H1 (cell line): ENCODE measurements around the gene EIF2A. TPM values are rescaled to one million over a fixed set of nuclear protein-coding genes. Genes with fewer than 3 reads are reported as not detected.

ENCODE experiments used
- CTCF ChIA-PET: fragments of 300-600 bp; sonication (Branson Sonifier 250); formaldehyde crosslinking; loops from one replicate; lab custom pipeline; 2021; ENCODE audit not compliant: partially characterized antibody; lab: Charles Lee
- POLR2A ChIA-PET: fragments of 300-600 bp; sonication (Branson Sonifier 250); formaldehyde crosslinking; loops from one replicate; lab custom pipeline; 2021; ENCODE audit warnings: inconsistent platforms; ENCODE audit not compliant: partially characterized antibody; lab: Charles Lee
- DNase-seq, 2 experiments: peaks; one replicate each; pipeline versions ENCODE4 v3.0.0 to v3.0.0-alpha.2; 2010 to 2022; ENCODE audit warnings: low spot score in 2 of 2, low read depth in 1 of 2, mixed read lengths in 1 of 2
- FAIRE-seq: peaks from 2 replicates; lab custom pipeline; 2011; peaks lifted over from hg19 to GRCh38; lab: Jason Lieb, UNC
- H2AFZ ChIP-seq: 2 replicates; pipeline ENCODE4 v1.8.1; 2012; ENCODE audit warnings: low read length, inconsistent platforms
- H2AK5ac ChIP-seq: 2 replicates; pipeline ENCODE4 v1.6.1; 2013; ENCODE audit warnings: low read depth, low read length
- H2BK120ac ChIP-seq: replicated peaks from 2 replicates; pipeline ENCODE3; 2013; ENCODE audit warnings: low read depth, low read length, inconsistent platforms
- H2BK12ac ChIP-seq: 2 replicates; pipeline ENCODE4 v1.6.1; 2013; ENCODE audit warnings: low read depth, low read length
- H2BK15ac ChIP-seq: 2 replicates; pipeline ENCODE4 v1.6.1; 2013; ENCODE audit warnings: low read length
- H2BK20ac ChIP-seq: 2 replicates; pipeline ENCODE4 v1.6.1; 2013; ENCODE audit warnings: low read length
- H2BK5ac ChIP-seq: 2 replicates; pipeline ENCODE4 v1.6.1; 2013; ENCODE audit warnings: low read depth, low read length
- H3K14ac ChIP-seq: 2 replicates; pipeline ENCODE4 v1.6.1; 2013; ENCODE audit warnings: inconsistent platforms; ENCODE audit not compliant: insufficient read length
- H3K18ac ChIP-seq: 2 replicates; pipeline ENCODE4 v1.6.1; 2013; ENCODE audit warnings: low read length; ENCODE audit errors: extremely low read depth
- H3K23ac ChIP-seq: 2 replicates; pipeline ENCODE4 v1.6.1; 2013; ENCODE audit warnings: inconsistent platforms; ENCODE audit not compliant: insufficient read length
- H3K23me2 ChIP-seq: 2 replicates; pipeline ENCODE4 v1.6.1; 2013; ENCODE audit warnings: low read depth, low read length
- H3K27ac ChIP-seq: 2 replicates; pipeline ENCODE4 v1.6.1; 2011; ENCODE audit warnings: low read depth, low read length, inconsistent platforms
- H3K27me3 ChIP-seq, 4 experiments: replicated peaks in 1 of 4; 1 replicate in 1 of 4; 2 replicates in 3 of 4; pipeline versions ENCODE4 v1.6.1 to v1.8.1; 2011 to 2013; ENCODE audit warnings: low read length in 3 of 4, mild to moderate bottlenecking in 3 of 4, inconsistent platforms in 2 of 4, mixed read lengths in 2 of 4, moderate library complexity in 1 of 4; ENCODE audit not compliant: control insufficient read depth in 3 of 4, insufficient read depth in 3 of 4; ENCODE audit errors: extremely low read depth in 1 of 4
- H3K36me3 ChIP-seq, 4 experiments: 2 replicates each; pipeline versions ENCODE4 v1.6.1 to v1.8.1; 2011 to 2013; ENCODE audit warnings: mild to moderate bottlenecking in 4 of 4, low read length in 3 of 4, moderate library complexity in 2 of 4, control low read depth in 1 of 4, inconsistent platforms in 1 of 4; ENCODE audit not compliant: insufficient read depth in 4 of 4, control insufficient read depth in 2 of 4
- H3K4ac ChIP-seq: replicated peaks from 2 replicates; pipeline ENCODE3; 2013; ENCODE audit warnings: low read length, low read depth, mixed read lengths, inconsistent platforms; ENCODE audit not compliant: insufficient read length
- H3K4me1 ChIP-seq, 4 experiments: replicated peaks in 1 of 4; 1 replicate in 1 of 4; 2 replicates in 3 of 4; pipeline versions ENCODE4 v1.6.1 to v1.8.1; 2011 to 2013; ENCODE audit warnings: low read length in 3 of 4, inconsistent platforms in 2 of 4, mixed read lengths in 1 of 4; ENCODE audit not compliant: insufficient read depth in 4 of 4, control insufficient read depth in 3 of 4
- H3K4me2 ChIP-seq, 2 experiments: 2 replicates each; pipeline versions ENCODE4 v1.6.1 to v1.8.1; 2011 to 2013; ENCODE audit warnings: low read depth in 2 of 2, low read length in 2 of 2, control low read depth in 1 of 2, inconsistent platforms in 1 of 2, mild to moderate bottlenecking in 1 of 2; ENCODE audit not compliant: insufficient read depth in 1 of 2
- H3K4me3 ChIP-seq, 4 experiments: fragments of 200-600, 300-600 bp in 1 of 4; sonication (generic), shearing (Covaris generic), sonication (Bioruptor Twin) in 1 of 4; 2 replicates each; pipeline versions ENCODE4 v1.5.1 to v1.8.1; 2011 to 2016; ENCODE audit warnings: low read length in 4 of 4, low read depth in 3 of 4, control low read depth in 2 of 4, inconsistent platforms in 2 of 4, mild to moderate bottlenecking in 2 of 4, mixed read lengths in 1 of 4, moderate library complexity in 1 of 4; ENCODE audit not compliant: insufficient read depth in 2 of 4; ENCODE audit errors: extremely low read depth in 1 of 4
- H3K56ac ChIP-seq: replicated peaks from 2 replicates; pipeline ENCODE3; 2013; ENCODE audit warnings: low read depth, mild to moderate bottlenecking, mixed read lengths, low read length, inconsistent platforms; ENCODE audit not compliant: insufficient read length
- H3K79me1 ChIP-seq: 2 replicates; pipeline ENCODE4 v1.6.1; 2013; ENCODE audit warnings: low read depth, low read length, control low read depth
- H3K79me2 ChIP-seq, 2 experiments: 2 replicates each; pipeline versions ENCODE4 v1.6.1 to v1.8.1; 2012 to 2013; ENCODE audit warnings: low read length in 2 of 2, mild to moderate bottlenecking in 2 of 2, inconsistent platforms in 1 of 2; ENCODE audit not compliant: insufficient read depth in 2 of 2, control insufficient read depth in 1 of 2
- H3K9ac ChIP-seq, 4 experiments: replicated peaks in 1 of 4; 1 replicate in 1 of 4; 2 replicates in 3 of 4; pipeline versions ENCODE4 v1.6.1 to v1.8.1; 2011 to 2013; ENCODE audit warnings: low read depth in 3 of 4, low read length in 3 of 4, control low read depth in 2 of 4, mild to moderate bottlenecking in 2 of 4, moderate library complexity in 2 of 4, inconsistent platforms in 1 of 4; ENCODE audit errors: extremely low read depth in 1 of 4
- H3K9me3 ChIP-seq, 2 experiments: 2 replicates each; pipeline versions ENCODE4 v1.6.1 to v1.8.1; 2012 to 2013; ENCODE audit warnings: mild to moderate bottlenecking in 2 of 2, moderate library complexity in 2 of 2, control low read depth in 1 of 2, inconsistent platforms in 1 of 2, low read depth in 1 of 2, low read length in 1 of 2, mixed read lengths in 1 of 2; ENCODE audit not compliant: insufficient read depth in 2 of 2
- H4K20me1 ChIP-seq, 2 experiments: replicated peaks in 1 of 2; 2 replicates each; pipeline versions ENCODE3 to v1.8.1; 2011 to 2013; ENCODE audit warnings: inconsistent platforms in 2 of 2, low read length in 2 of 2, mild to moderate bottlenecking in 1 of 2; ENCODE audit not compliant: insufficient read depth in 2 of 2, control insufficient read depth in 1 of 2
- H4K5ac ChIP-seq: 2 replicates; pipeline ENCODE4 v1.6.1; 2013; ENCODE audit warnings: low read length, low read depth, mixed read lengths, inconsistent platforms; ENCODE audit not compliant: insufficient read length
- H4K8ac ChIP-seq: 2 replicates; pipeline ENCODE4 v1.8.0; 2013; ENCODE audit warnings: mild to moderate bottlenecking, moderate library complexity, low read length, inconsistent platforms; ENCODE audit not compliant: insufficient read depth; ENCODE audit errors: extremely low read depth
- H4K91ac ChIP-seq: replicated peaks from 2 replicates; pipeline ENCODE3; 2013; ENCODE audit warnings: low read length, mixed read lengths, inconsistent platforms; ENCODE audit not compliant: insufficient read length
- CBX8 ChIP-seq: fragments of 300-800, 300-1000 bp; sonication (generic); IDR thresholded peaks from 2 replicates; pipeline ENCODE4 v1.7.1; 2016; ENCODE audit warnings: low read depth, low read length, borderline replicate concordance
- CHD1 ChIP-seq: IDR thresholded peaks from 2 replicates; pipeline ENCODE4 v1.6.1; 2012; ENCODE audit warnings: low read depth, low read length, improper control_type of control experiment
- JUN ChIP-seq: IDR thresholded peaks from 2 replicates; pipeline ENCODE4 v1.6.1; 2011; ENCODE audit warnings: low read depth, mild to moderate bottlenecking, improper control_type of control experiment, low read length
- RBBP5 ChIP-seq: IDR thresholded peaks from 2 replicates; pipeline ENCODE4 v1.7.1; 2012; ENCODE audit warnings: low read depth, mild to moderate bottlenecking, inconsistent platforms, low read length, moderate library complexity, borderline replicate concordance
- RNF2 ChIP-seq: fragments of 200-900, 300-1000 bp; sonication (generic); IDR thresholded peaks from 2 replicates; pipeline ENCODE4 v1.7.1; 2016; ENCODE audit warnings: borderline replicate concordance, low read depth, mild to moderate bottlenecking, antibody characterized with exemption, low read length; ENCODE audit not compliant: poor library complexity, severe bottlenecking; ENCODE audit errors: missing control alignments
- SAP30 ChIP-seq: fragments of 300-600 bp; sonication (generic); IDR thresholded peaks from 2 replicates; pipeline ENCODE4 v1.7.1; 2012; ENCODE audit warnings: low read length, moderate library complexity, mild to moderate bottlenecking, inconsistent platforms; ENCODE audit not compliant: insufficient read depth, insufficient replicate concordance
- SIN3A ChIP-seq, 2 experiments: IDR thresholded peaks in 1 of 2; conservative IDR thresholded peaks in 1 of 2; 2 replicates each; pipeline ENCODE4 v1.6.1; 2011 to 2012; ENCODE audit warnings: low read length in 2 of 2, improper control_type of control experiment in 1 of 2, low read depth in 1 of 2, mild to moderate bottlenecking in 1 of 2
- TAF1 ChIP-seq: IDR thresholded peaks from 2 replicates; pipeline ENCODE4 v1.6.1; 2011; ENCODE audit warnings: mild to moderate bottlenecking, low read depth, low read length
- polyA plus RNA-seq, 7 experiments: library from polyadenylated mRNA; depleted of rRNA in 3 of 7; stranded (reverse) in 5 of 7; unstranded in 2 of 7; fragments of >200 nt in 5 of 7; fragments of 200-250 nt in 2 of 7; gene quantifications; 1 replicate in 5 of 7; 2 replicates in 1 of 7; 4 replicates in 1 of 7; pipeline versions ENCODE4 v1.2.1 to v1.2.3, GENCODE V29; 2011 to 2013; ENCODE audit warnings: missing spikeins in 2 of 7, mixed read lengths in 2 of 7
- total RNA-seq: library from RNA; stranded (reverse); fragmentation: NEBNext Ultra II Directional; extraction: Animal tissue kit (Norgen Biotek cat#: 25700); gene quantifications from 2 replicates; pipeline ENCODE4 v1.2.1, GENCODE V29; 2021

The EIF2A gene
- total and polyA plus RNA-seq, 2 of the 8 experiments (the other 6 are each of a cell fraction or from before 2014, with no cell fraction given): 59.3 to 91.6 TPM

GRCh38 chr3:150508401-150508800, 38.2 kb upstream of the EIF2A start:
- CTCF ChIA-PET: no interaction called here
- FAIRE-seq (no peak), DNase-seq (no peak)
- TF ChIP-seq TAF1 (no peak), SIN3A (conservative IDR thresholded peaks at IDR 0.05 in 1 of 2, IDR thresholded peaks at IDR 0.05 in 1 of 2; ENCODE audit: low read depth in 1 of 2, low read length in 2 of 2) (no peak), CHD1 (no peak), SAP30 (no peak), RBBP5 (no peak), CBX8 (no peak), RNF2 (no peak), JUN (no peak)

More at GRCh38 chr3:150508401-150508800, 38.2 kb upstream of the EIF2A start:
- Histone ChIP-seq H2BK5ac (no peak overlapping the region), H3K9ac (no peak overlapping the region), H3K36me3 (no peaks in the 10 kb centered on the region), H3K79me2 (no peaks in the 10 kb centered on the region), H3K4ac (no peak overlapping the region), H2AFZ (no peak overlapping the region), H3K9me3 (no peaks in the 10 kb centered on the region), H4K5ac (no peak overlapping the region), H4K91ac (no peak overlapping the region), H2BK20ac (no peak overlapping the region), H3K23me2 (no peaks in the 10 kb centered on the region), H2BK15ac (no peak overlapping the region), H2AK5ac (no peak overlapping the region), H3K4me1 (peaks cover 0 to 7% (median 0%) of the 10 kb centered on the region in 4 experiments; a peak in 1 of 7 replicates), H4K20me1 (no peaks in the 10 kb centered on the region), H3K14ac (no peak overlapping the region), H3K4me3 (no peak overlapping the region), H3K27me3 (no peaks in the 10 kb centered on the region), H2BK120ac (no peak overlapping the region), H2BK12ac (no peak overlapping the region), H3K23ac (no peak overlapping the region), H3K27ac (no peak overlapping the region), H3K56ac (no peak overlapping the region), H3K79me1 (no peaks in the 10 kb centered on the region), H4K8ac (no peak overlapping the region), H3K4me2 (no peak overlapping the region), H3K18ac (no peak overlapping the region)
- POLR2A ChIA-PET: no interaction called here
